Vagina (tissue), 2 donors: Measurements from ENCODE around the gene RAET1L. TPM values are rescaled to one million over a fixed set of nuclear protein-coding genes. Genes with fewer than 3 reads are reported as not detected.
"Not testable (repeated sequence)": the region's sequence is repeated elsewhere in the genome, so short reads cannot be mapped to it uniquely, and the experiment has no call there.

Source experiments
- DNase-seq, 2 donors: peaks; one replicate each; pipeline ENCODE4 v3.0.0-alpha.2; 2017; ENCODE audit errors: extremely low spot score in 2 of 2
- H3K27ac ChIP-seq: fragments of 200-600 bp; sonication (generic); one replicate; pipeline ENCODE4 v1.5.1; 2019
- H3K27me3 ChIP-seq: fragments of 200-600 bp; sonication (generic); one replicate; pipeline ENCODE4 v1.5.1; 2019
- H3K36me3 ChIP-seq, 2 donors: fragments of 200-600 bp; sonication (generic); one replicate each; pipeline ENCODE4 v1.5.1; 2017 to 2019
- H3K4me1 ChIP-seq: fragments of 200-600 bp; sonication (generic); one replicate; pipeline ENCODE4 v1.5.1; 2019
- H3K4me3 ChIP-seq, 2 donors: fragments of 200-600 bp; sonication (generic); 1 replicate in 1 of 2; 2 replicates in 1 of 2; pipeline ENCODE4 v1.5.1; 2016 to 2019
- H3K9me3 ChIP-seq: fragments of 200-600 bp; sonication (generic); one replicate; pipeline ENCODE4 v1.5.1; 2019
- POLR2A ChIP-seq, 2 donors: fragments of 450-650 bp; IDR thresholded peaks; one replicate each; pipeline ENCODE4 v1.6.1; 2017; ENCODE audit warnings: antibody characterized with exemption in 2 of 2, mild to moderate bottlenecking in 2 of 2, moderate library complexity in 2 of 2
- POLR2AphosphoS5 ChIP-seq, 2 donors: sonication (generic); formaldehyde crosslinking; IDR thresholded peaks; one replicate each; pipeline ENCODE4 v1.9.0; 2017; ENCODE audit warnings: antibody characterized with exemption in 2 of 2, mild to moderate bottlenecking in 2 of 2, low read depth in 1 of 2; ENCODE audit not compliant: insufficient read depth in 1 of 2
- intact Hi-C: fragments of 100-400 bp; cut with DNase I; formaldehyde crosslinking; loops from one replicate; pipeline ENCODE4 v1.15.1; 2023
- total RNA-seq: library from RNA; depleted of rRNA; stranded (reverse); fragments of >200 nt; gene quantifications from one replicate; pipeline ENCODE4 v1.2.3, GENCODE V29; 2016
- TF ChIP-seq, protein P1 (sequence below), 3 experiments: fragments of 450-650 bp in 2 of 3; fragments of 200-600 bp in 1 of 3; sonication (generic) in 1 of 3; IDR thresholded peaks; one replicate each; pipeline ENCODE4 v1.5.1; 2017 to 2019; ENCODE audit warnings: antibody characterized with exemption in 3 of 3, mild to moderate bottlenecking in 2 of 3, moderate library complexity in 2 of 3

RAET1L gene
- total RNA-seq, 1 donor from 2014 or later = 8.3 TPM

DNA sequence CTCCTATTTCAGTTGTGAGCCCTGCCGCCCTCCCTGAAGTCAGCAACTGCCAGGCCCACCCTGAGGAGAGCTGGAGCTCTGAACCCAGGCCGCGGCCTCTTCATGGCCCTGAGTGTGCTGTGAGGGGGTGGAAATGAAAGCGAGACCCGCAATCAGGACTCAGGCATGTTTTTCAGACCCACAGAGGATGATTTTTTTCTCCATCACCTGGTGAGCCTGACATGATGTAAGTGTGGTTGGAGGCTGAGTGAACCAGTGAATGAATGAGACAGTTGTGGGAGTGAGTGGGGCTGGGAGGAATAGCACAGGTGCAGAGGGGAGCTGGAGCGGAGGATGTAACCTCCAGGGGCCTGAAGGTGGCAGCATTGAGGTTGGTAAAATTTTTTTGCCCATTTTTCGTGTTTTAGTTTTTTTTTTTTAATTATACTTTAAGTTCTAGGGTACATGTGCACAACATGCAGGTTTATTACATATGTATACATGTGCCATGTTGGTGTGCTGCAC, 18.3 kb downstream of the RAET1L start:
- H3K9me3 ChIP-seq = no peaks in the 10 kb centered on the region
- H3K27ac ChIP-seq = no peak overlapping the region
- peak in 1 of 2 donors; percentile 49 for DNase-seq
- no peaks in the 10 kb centered on the region for H3K27me3 ChIP-seq
- TF ChIP-seq, protein P1, sequence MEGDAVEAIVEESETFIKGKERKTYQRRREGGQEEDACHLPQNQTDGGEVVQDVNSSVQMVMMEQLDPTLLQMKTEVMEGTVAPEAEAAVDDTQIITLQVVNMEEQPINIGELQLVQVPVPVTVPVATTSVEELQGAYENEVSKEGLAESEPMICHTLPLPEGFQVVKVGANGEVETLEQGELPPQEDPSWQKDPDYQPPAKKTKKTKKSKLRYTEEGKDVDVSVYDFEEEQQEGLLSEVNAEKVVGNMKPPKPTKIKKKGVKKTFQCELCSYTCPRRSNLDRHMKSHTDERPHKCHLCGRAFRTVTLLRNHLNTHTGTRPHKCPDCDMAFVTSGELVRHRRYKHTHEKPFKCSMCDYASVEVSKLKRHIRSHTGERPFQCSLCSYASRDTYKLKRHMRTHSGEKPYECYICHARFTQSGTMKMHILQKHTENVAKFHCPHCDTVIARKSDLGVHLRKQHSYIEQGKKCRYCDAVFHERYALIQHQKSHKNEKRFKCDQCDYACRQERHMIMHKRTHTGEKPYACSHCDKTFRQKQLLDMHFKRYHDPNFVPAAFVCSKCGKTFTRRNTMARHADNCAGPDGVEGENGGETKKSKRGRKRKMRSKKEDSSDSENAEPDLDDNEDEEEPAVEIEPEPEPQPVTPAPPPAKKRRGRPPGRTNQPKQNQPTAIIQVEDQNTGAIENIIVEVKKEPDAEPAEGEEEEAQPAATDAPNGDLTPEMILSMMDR (IDR thresholded peaks at IDR 0.05) = no peak
- TF ChIP-seq POLR2AphosphoS5 (IDR thresholded peaks at IDR 0.05; ENCODE audit: insufficient read depth in 1 of 2, low read depth in 1 of 2) (no peak), POLR2A (IDR thresholded peaks at IDR 0.05) (no peak)
- intact Hi-C loops = no loop called here
- peaks cover 22% of the 10 kb centered on the region for H3K4me1 ChIP-seq
- H3K36me3 ChIP-seq = no peaks in the 10 kb centered on the region
- no peak overlapping the region for H3K4me3 ChIP-seq

DNA sequence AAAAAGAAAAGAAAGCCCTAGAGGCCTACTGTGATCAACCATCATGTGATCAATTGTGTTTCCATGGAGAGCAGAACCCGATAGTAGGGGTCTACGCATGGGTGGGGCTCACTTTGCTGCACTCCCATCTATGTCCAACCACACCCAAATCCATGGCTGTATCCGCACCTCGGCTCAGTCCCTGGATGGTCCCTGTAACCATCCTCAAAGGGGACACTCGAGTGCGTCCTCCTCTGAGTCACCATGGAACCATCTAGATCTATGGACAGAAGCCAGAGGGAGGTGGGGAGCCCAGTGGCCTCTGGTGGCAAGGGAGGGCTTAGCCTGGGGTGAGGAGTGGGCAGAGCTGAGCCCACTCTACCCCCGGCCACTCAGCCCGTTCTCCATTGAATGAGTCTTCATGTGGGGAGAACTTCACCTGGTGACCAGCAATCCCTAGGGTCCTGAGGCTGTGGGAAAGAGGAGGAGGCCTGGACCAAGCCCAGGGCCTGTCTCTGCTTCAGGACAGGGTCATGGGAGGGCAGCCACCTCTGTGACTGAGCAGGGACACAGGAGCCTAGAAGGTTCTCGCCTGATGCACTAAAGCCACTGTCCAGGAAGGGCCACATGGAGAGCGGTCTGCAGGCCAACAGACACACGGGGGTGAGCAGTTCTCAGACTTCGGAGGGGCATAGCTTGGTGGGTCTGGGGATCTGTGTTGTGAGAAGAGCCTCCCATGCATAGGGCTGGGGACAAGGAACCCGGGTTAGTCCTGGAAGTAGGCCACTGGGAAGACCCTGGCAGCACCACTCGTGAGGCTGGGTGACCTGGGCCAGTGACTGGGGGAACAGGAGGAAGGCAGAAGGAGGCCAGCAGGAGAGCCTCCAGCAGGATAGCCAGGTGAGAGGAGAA, 19.3 kb downstream of the RAET1L start:
- peak overlapping the region; percentile 57 to 74 for H3K4me3 ChIP-seq
- intact Hi-C loops = no loop called here
- no peak overlapping the region for H3K27ac ChIP-seq
- no peaks in the 10 kb centered on the region for H3K27me3 ChIP-seq
- TF ChIP-seq POLR2A (IDR thresholded peaks at IDR 0.05) (no peak), POLR2AphosphoS5 (IDR thresholded peaks at IDR 0.05; ENCODE audit: insufficient read depth in 1 of 2, low read depth in 1 of 2) (no peak)
- TF ChIP-seq, protein P1 (IDR thresholded peaks at IDR 0.05) = no peak
- H3K36me3 ChIP-seq = no peaks in the 10 kb centered on the region
- no peaks in the 10 kb centered on the region for H3K9me3 ChIP-seq
- DNase-seq = peak; percentile 84 to 92
- peaks cover 22% of the 10 kb centered on the region for H3K4me1 ChIP-seq

DNA sequence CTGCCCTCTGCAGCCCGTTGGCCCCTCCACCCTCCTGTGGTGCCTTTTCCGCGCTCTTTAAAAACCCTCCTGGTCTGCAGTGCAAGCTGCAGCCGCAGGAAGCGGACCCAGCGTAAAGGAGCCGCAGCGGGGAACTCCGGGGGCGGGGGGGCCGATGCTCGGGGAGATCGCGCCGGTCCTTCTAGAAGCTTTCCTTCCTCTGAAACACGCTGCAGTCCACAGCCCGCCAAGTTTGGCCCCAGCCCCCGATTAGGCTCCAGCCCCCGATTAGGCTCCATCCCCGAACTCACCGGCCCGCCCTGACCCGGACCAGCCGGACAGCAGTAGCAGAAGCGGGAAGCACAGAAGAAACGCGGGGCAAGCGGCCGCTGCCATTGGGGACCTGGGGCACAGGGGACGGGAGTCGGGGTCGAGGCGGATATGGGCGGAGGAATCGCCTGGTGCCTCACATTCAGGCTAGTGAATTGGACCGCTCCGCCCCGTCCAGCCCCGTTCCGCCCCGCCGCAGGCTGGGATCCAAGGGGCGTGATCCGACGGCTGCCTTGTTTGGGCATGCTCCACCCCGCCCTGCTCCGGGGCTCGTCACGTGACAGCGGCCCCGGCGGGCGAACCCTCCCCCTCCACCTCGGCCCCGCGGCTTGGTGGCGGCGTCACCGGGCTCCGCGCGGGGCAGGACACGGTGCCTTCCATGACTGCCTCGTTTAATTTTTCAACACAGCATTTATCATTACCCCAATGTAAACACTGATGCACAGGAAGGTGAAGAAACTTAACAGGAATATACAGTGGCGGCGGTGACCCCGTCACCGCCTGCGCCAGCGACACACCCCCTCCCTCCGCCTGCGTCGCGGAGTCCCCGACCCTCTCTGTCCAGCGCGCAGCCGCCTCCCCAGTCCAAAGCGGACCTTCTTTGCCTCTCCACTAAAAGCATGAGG, 20.3 kb downstream of the RAET1L start:
- H3K9me3 ChIP-seq = no peaks in the 10 kb centered on the region
- H3K27ac ChIP-seq = no peak overlapping the region
- H3K4me3 ChIP-seq = peak overlapping the region; percentile 57 to 74
- no peaks in the 10 kb centered on the region for H3K27me3 ChIP-seq
- TF ChIP-seq, protein P1 (IDR thresholded peaks at IDR 0.05) = no peak
- TF ChIP-seq POLR2A (IDR thresholded peaks at IDR 0.05) (no peak), POLR2AphosphoS5 (IDR thresholded peaks at IDR 0.05; ENCODE audit: insufficient read depth in 1 of 2, low read depth in 1 of 2) (peak; percentile 21 to 53)
- intact Hi-C loops = no loop called here
- DNase-seq = peak; percentile 87 to 96
- H3K36me3 ChIP-seq = no peaks in the 10 kb centered on the region
- peaks cover 22% of the 10 kb centered on the region for H3K4me1 ChIP-seq

DNA sequence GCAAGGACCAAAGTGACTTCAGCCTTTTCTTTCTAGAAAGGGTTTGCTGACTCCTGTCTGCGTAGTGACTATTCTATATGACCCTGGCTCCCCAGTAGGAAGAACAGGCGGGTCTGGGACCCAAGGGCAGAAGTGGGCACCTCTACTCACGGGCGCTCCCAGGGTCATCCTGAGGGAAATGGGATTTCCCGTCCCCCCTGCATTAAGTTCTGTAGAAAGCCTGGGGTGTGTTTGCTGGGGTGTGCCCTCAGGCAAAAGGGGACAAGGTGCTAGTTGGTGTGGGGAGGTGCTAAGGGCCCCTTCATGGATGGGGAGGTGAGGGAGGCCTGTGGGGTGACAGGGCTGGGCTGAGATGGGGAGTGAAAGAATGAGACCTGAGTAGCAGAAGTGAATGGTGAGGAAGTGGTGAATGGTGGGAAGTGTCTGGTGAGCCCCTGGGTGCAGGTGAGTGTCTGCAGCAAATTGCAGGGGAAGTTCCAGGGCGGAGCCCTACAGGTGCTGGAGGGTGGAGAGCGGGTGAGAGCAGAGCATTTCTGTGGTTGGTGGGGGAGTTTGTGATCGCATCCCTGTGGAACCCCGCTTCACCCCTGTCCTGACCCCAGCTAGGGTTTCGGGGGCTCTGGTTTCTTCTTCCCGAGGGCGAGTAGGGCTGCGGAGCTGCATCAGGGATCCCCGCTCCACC, 21.1 kb downstream of the RAET1L start:
- no peak overlapping the region for H3K27ac ChIP-seq
- no peaks in the 10 kb centered on the region for H3K9me3 ChIP-seq
- H3K4me1 ChIP-seq = peaks cover 22% of the 10 kb centered on the region
- no peaks in the 10 kb centered on the region for H3K27me3 ChIP-seq
- TF ChIP-seq, protein P1 (IDR thresholded peaks at IDR 0.05) = no peak
- no peaks in the 10 kb centered on the region for H3K36me3 ChIP-seq
- DNase-seq = peak in 1 of 2 donors; percentile 84
- H3K4me3 ChIP-seq = peak overlapping the region; percentile 57 to 74
- intact Hi-C loops = no loop called here

DNA sequence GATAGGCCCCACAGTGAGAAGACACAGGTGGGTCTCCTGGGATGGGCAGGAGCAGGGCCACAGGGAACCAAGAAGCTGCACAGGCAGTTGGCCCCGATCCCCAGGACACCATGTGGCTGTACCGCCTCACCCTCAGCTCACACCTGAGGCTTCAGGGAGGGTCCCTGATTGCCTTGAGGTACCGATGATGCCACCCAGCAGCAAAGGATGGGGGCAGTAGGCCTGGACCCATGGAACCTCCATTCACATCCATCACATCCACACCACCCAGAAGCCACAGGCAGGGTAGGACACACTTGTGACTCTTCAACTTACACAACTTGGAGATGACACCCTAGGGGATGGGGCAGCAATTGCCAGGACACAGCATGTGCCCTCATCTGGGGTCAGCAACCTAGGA, 21.7 kb downstream of the RAET1L start:
- H3K27me3 ChIP-seq, H3K9me3 ChIP-seq, H3K4me3 ChIP-seq, H3K27ac ChIP-seq, intact Hi-C loops, H3K36me3 ChIP-seq: not testable (repeated sequence)
- DNase-seq = peak in 1 of 2 donors; percentile 81
- H3K4me1 ChIP-seq = peaks cover 18% of the 10 kb centered on the region
